ENCODE data around the gene ADSL.

ADSL gene

GRCh38 chr22:40416636-40417035, 70.3 kb downstream of the ADSL start:
- no peaks in the 10 kb centered on the region for H3K27me3 ChIP-seq (ENCODE audit: insufficient read depth, low read length, poor library complexity)
- no peak overlapping the region for H3K27ac ChIP-seq (ENCODE audit: low read length)

GRCh38 chr22:40417041-40417440, 70.7 kb downstream of the ADSL start:
- Histone ChIP-seq H3K4me3 (ENCODE audit: low read depth in 1 of 2, low read length in 2 of 2) (no peak overlapping the region), H3K9ac (ENCODE audit: low read depth, low read length) (no peak overlapping the region), H4K20me1 (ENCODE audit: insufficient read depth, low read length) (peaks cover 18% of the 10 kb centered on the region), H3K27ac (ENCODE audit: low read length) (no peak overlapping the region), H3K4me1 (ENCODE audit: insufficient read depth, low read length) (no peaks in the 10 kb centered on the region), H2AFZ (ENCODE audit: low read depth, low read length) (no peak overlapping the region), H3K27me3 (ENCODE audit: insufficient read depth, low read length, poor library complexity) (no peaks in the 10 kb centered on the region), H3K79me2 (ENCODE audit: insufficient read depth, low read length) (no peaks in the 10 kb centered on the region), H3K36me3 (ENCODE audit: insufficient read depth, low read length) (peaks cover 78% of the 10 kb centered on the region), H3K4me2 (ENCODE audit: insufficient read depth, low read length) (no peak overlapping the region), H3K9me3 (ENCODE audit: insufficient read depth, low read length, severe bottlenecking) (no peaks in the 10 kb centered on the region)
- ATAC-seq (ENCODE audit: insufficient read depth, low read depth) (no peak), DNase-seq (no peak)
- TF ChIP-seq EZH2 (IDR thresholded peaks at IDR 0.05; ENCODE audit: borderline replicate concordance, low read depth, low read length, severe bottlenecking), result no peak
- no peak for TF ChIP-seq CTCF (IDR thresholded peaks at IDR 0.05; ENCODE audit: borderline replicate concordance, extremely low read depth, low read length, poor library complexity, severe bottlenecking)

More at GRCh38 chr22:40416636-40417035, 70.3 kb downstream of the ADSL start:
- peaks cover 17% of the 10 kb centered on the region for H4K20me1 ChIP-seq (ENCODE audit: insufficient read depth, low read length)
- H3K4me1 ChIP-seq (ENCODE audit: insufficient read depth, low read length), result no peaks in the 10 kb centered on the region
- no peak overlapping the region for H3K4me2 ChIP-seq (ENCODE audit: insufficient read depth, low read length)
- H3K9me3 ChIP-seq (ENCODE audit: insufficient read depth, low read length, severe bottlenecking), result no peaks in the 10 kb centered on the region
- no peaks in the 10 kb centered on the region for H3K79me2 ChIP-seq (ENCODE audit: insufficient read depth, low read length)
- DNase-seq, result no peak
- no peak overlapping the region for H3K9ac ChIP-seq (ENCODE audit: low read depth, low read length)
- ATAC-seq (ENCODE audit: insufficient read depth, low read depth), result no peak
- no peak for TF ChIP-seq CTCF (IDR thresholded peaks at IDR 0.05; ENCODE audit: borderline replicate concordance, extremely low read depth, low read length, poor library complexity, severe bottlenecking)
- no peak for TF ChIP-seq EZH2 (IDR thresholded peaks at IDR 0.05; ENCODE audit: borderline replicate concordance, low read depth, low read length, severe bottlenecking)
- peaks cover 78% of the 10 kb centered on the region for H3K36me3 ChIP-seq (ENCODE audit: insufficient read depth, low read length)
- no peak overlapping the region for H2AFZ ChIP-seq (ENCODE audit: low read depth, low read length)
- H3K4me3 ChIP-seq (ENCODE audit: low read depth in 1 of 2, low read length in 2 of 2), result no peak overlapping the region

GRCh38 chr22:40417881-40418280, 71.6 kb downstream of the ADSL start:
- Histone ChIP-seq H2AFZ (ENCODE audit: low read depth, low read length) (no peak overlapping the region), H3K36me3 (ENCODE audit: insufficient read depth, low read length) (peaks cover 80% of the 10 kb centered on the region), H3K4me1 (ENCODE audit: insufficient read depth, low read length) (no peaks in the 10 kb centered on the region), H3K79me2 (ENCODE audit: insufficient read depth, low read length) (no peaks in the 10 kb centered on the region), H3K9me3 (ENCODE audit: insufficient read depth, low read length, severe bottlenecking) (no peaks in the 10 kb centered on the region), H3K27ac (ENCODE audit: low read length) (no peak overlapping the region), H3K27me3 (ENCODE audit: insufficient read depth, low read length, poor library complexity) (no peaks in the 10 kb centered on the region), H3K9ac (ENCODE audit: low read depth, low read length) (no peak overlapping the region), H3K4me2 (ENCODE audit: insufficient read depth, low read length) (no peak overlapping the region), H3K4me3 (ENCODE audit: low read depth in 1 of 2, low read length in 2 of 2) (no peak overlapping the region), H4K20me1 (ENCODE audit: insufficient read depth, low read length) (peaks cover 22% of the 10 kb centered on the region)
- no peak for ATAC-seq (ENCODE audit: insufficient read depth, low read depth)
- no peak for DNase-seq
- TF ChIP-seq EZH2 (IDR thresholded peaks at IDR 0.05; ENCODE audit: borderline replicate concordance, low read depth, low read length, severe bottlenecking) (no peak), CTCF (IDR thresholded peaks at IDR 0.05; ENCODE audit: borderline replicate concordance, extremely low read depth, low read length, poor library complexity, severe bottlenecking) (no peak)

All from DND-41 (cell line).